ENCODE measurements around the gene LDLRAD4. TPM values are rescaled to one million over a fixed set of nuclear protein-coding genes. Genes with fewer than 3 reads are reported as not detected.

Gene LDLRAD4
- polyA plus RNA-seq, 1 of the 3 experiments (the other 2 are of a cell fraction): 0.16 TPM

DNA sequence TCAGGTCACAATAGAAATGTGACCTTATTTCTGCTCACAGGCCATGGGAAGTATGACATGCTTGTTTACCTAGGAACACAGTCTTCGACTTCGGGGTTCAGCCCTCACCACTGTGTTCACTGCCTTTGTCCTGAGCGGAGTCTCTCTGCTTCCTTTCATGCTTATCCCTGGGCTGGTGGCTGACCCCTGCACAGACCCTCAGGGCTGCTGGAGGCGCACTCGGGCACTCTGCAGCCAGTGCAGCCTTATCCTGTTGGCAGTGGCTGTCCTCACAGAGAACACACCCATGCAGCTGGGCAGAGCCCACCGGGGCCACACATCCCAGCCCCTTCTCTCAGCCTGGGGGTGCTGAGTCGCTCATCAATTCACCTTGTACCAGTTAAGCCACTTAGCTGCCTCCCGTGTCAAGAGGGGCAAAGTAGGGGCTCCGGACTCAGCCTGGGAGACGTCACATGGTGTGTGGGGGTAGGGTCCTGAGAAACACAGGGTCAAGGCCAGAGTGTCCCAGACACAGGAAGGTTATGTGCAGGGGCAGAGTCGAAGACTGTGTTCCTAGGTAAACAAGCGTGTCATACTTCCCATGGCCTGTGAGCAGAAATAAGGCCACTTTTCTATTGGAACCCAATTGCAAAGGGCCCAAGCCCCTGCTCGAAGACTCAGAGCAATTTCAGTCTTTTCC, 400.3 kb downstream of the LDLRAD4 start:
- CTCF ChIA-PET: interaction anchor here (1.9 kb wide), 2 partner anchors 11 to 61 kb away, joined by 7 to 8 read pairs; no protein-coding TSS in a partner anchor
- Histone ChIP-seq H3K4me3 (ENCODE audit: low read depth in 2 of 2, low read length in 1 of 2) (no peak overlapping the region), H3K4me1 (ENCODE audit: control insufficient read depth in 1 of 2, insufficient read depth in 2 of 2, low read depth in 1 of 2, low read length in 1 of 2) (peaks cover 0 to 5% of the 10 kb centered on the region in 2 experiments; a peak in 2 of 4 replicates), H3K9me2 (no peaks in the 10 kb centered on the region), H3K27ac (ENCODE audit: low read depth in 2 of 2, low read length in 1 of 2) (no peak overlapping the region), H3K4me2 (no peak overlapping the region), H4K20me1 (ENCODE audit: insufficient read depth) (no peaks in the 10 kb centered on the region), H3K36me3 (replicated peaks in 1 of 2; ENCODE audit: control insufficient read depth in 1 of 2, insufficient read depth in 2 of 2, low read length in 1 of 2) (no peaks in the 10 kb centered on the region), H3K9me3 (no peaks in the 10 kb centered on the region), H3F3A (replicated peaks; ENCODE audit: insufficient read depth) (no peaks in the 10 kb centered on the region), H2AFZ (ENCODE audit: low read depth) (no peak overlapping the region), H3K27me3 (ENCODE audit: insufficient read depth) (no peaks in the 10 kb centered on the region), H3K9ac (no peak overlapping the region), H3K79me2 (ENCODE audit: insufficient read depth) (no peaks in the 10 kb centered on the region)
- no peak for TF ChIP-seq SMC3 (IDR thresholded peaks at IDR 0.05; ENCODE audit: low read depth, low read length)
- TF ChIP-seq, protein P1, sequence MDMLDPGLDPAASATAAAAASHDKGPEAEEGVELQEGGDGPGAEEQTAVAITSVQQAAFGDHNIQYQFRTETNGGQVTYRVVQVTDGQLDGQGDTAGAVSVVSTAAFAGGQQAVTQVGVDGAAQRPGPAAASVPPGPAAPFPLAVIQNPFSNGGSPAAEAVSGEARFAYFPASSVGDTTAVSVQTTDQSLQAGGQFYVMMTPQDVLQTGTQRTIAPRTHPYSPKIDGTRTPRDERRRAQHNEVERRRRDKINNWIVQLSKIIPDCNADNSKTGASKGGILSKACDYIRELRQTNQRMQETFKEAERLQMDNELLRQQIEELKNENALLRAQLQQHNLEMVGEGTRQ (IDR thresholded peaks at IDR 0.05; ENCODE audit: borderline replicate concordance, low read depth, low read length): no peak
- no peak for TF ChIP-seq FOXJ3 (CRISPR knock-in tag; IDR thresholded peaks at IDR 0.05)
- TF ChIP-seq NRF1 (IDR thresholded peaks at IDR 0.05; ENCODE audit: low read depth, low read length): no peak
- no peak for TF ChIP-seq RFX5 (IDR thresholded peaks at IDR 0.05; ENCODE audit: low read length)
- no peak for TF ChIP-seq TAF1 (IDR thresholded peaks at IDR 0.05; ENCODE audit: borderline replicate concordance, low read depth, low read length)
- TF ChIP-seq EZH2phosphoT487 (IDR thresholded peaks at IDR 0.05; ENCODE audit: borderline replicate concordance, low read depth): no peak
- 75% methylated on average over 9 of the region's 13 CpGs for WGBS (ENCODE audit: low lambda C conversion rate)
- DNase-seq: no peak
- POLR2A ChIA-PET: no interaction called here

- Histone ChIP-seq H3K4me3 (ENCODE audit: low read depth in 2 of 2, low read length in 1 of 2) (no peak overlapping the region), H3K4me2 (no peak overlapping the region), H3F3A (replicated peaks; ENCODE audit: insufficient read depth) (no peaks in the 10 kb centered on the region), H3K79me2 (ENCODE audit: insufficient read depth) (no peaks in the 10 kb centered on the region), H3K36me3 (replicated peaks in 1 of 2; ENCODE audit: control insufficient read depth in 1 of 2, insufficient read depth in 2 of 2, low read length in 1 of 2) (no peaks in the 10 kb centered on the region), H3K27me3 (ENCODE audit: insufficient read depth) (no peaks in the 10 kb centered on the region), H3K4me1 (ENCODE audit: control insufficient read depth in 1 of 2, insufficient read depth in 2 of 2, low read depth in 1 of 2, low read length in 1 of 2) (peaks cover 0 to 12% of the 10 kb centered on the region in 2 experiments; a peak in 1 of 4 replicates), H3K9me2 (no peaks in the 10 kb centered on the region), H3K9ac (no peak overlapping the region), H4K20me1 (ENCODE audit: insufficient read depth) (no peaks in the 10 kb centered on the region), H2AFZ (ENCODE audit: low read depth) (no peak overlapping the region), H3K27ac (ENCODE audit: low read depth in 2 of 2, low read length in 1 of 2) (no peak overlapping the region), H3K9me3 (no peaks in the 10 kb centered on the region)
- no peak for DNase-seq
- TF ChIP-seq NRF1 (IDR thresholded peaks at IDR 0.05; ENCODE audit: low read depth, low read length): no peak
- TF ChIP-seq GATA2 (CRISPR knock-in tag; IDR thresholded peaks at IDR 0.05): no peak
- no peak for TF ChIP-seq RCOR1 (IDR thresholded peaks at IDR 0.05; ENCODE audit: low read length)
- TF ChIP-seq JUND (IDR thresholded peaks at IDR 0.05): no peak
- TF ChIP-seq ELF1 (IDR thresholded peaks at IDR 0.05): no peak
- no peak for TF ChIP-seq MXI1 (IDR thresholded peaks at IDR 0.05; ENCODE audit: low read depth, low read length)
- no peak for TF ChIP-seq EP300 (IDR thresholded peaks at IDR 0.05; ENCODE audit: borderline replicate concordance in 1 of 2, low read depth in 1 of 2, low read length in 1 of 2)
- TF ChIP-seq, protein P2, sequence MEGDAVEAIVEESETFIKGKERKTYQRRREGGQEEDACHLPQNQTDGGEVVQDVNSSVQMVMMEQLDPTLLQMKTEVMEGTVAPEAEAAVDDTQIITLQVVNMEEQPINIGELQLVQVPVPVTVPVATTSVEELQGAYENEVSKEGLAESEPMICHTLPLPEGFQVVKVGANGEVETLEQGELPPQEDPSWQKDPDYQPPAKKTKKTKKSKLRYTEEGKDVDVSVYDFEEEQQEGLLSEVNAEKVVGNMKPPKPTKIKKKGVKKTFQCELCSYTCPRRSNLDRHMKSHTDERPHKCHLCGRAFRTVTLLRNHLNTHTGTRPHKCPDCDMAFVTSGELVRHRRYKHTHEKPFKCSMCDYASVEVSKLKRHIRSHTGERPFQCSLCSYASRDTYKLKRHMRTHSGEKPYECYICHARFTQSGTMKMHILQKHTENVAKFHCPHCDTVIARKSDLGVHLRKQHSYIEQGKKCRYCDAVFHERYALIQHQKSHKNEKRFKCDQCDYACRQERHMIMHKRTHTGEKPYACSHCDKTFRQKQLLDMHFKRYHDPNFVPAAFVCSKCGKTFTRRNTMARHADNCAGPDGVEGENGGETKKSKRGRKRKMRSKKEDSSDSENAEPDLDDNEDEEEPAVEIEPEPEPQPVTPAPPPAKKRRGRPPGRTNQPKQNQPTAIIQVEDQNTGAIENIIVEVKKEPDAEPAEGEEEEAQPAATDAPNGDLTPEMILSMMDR (IDR thresholded peaks at IDR 0.05): no peak
- TF ChIP-seq TCF12 (IDR thresholded peaks at IDR 0.05): no peak
- TF ChIP-seq MAX (IDR thresholded peaks at IDR 0.05; ENCODE audit: low read depth): no peak
- no peak for TF ChIP-seq NFIC (IDR thresholded peaks at IDR 0.05; ENCODE audit: borderline replicate concordance)
- TF ChIP-seq SMC3 (IDR thresholded peaks at IDR 0.05; ENCODE audit: low read depth, low read length): no peak
- ChIA-PET POLR2A (no interaction called here), CTCF (interaction anchor here (1.9 kb wide), 2 partner anchors 10 to 62 kb away, joined by 7 to 8 read pairs; no protein-coding TSS in a partner anchor)
- WGBS (ENCODE audit: low lambda C conversion rate): 79% methylated on average over 12 of the region's 20 CpGs
Observed at GRCh38 chr18:13619505-13620205, 401.1 kb downstream of the LDLRAD4 start.

All from SK-N-SH (cell line).